Measurements from ENCODE around the gene BLOC1S3. TPM values are rescaled to one million over a fixed set of nuclear protein-coding genes. Genes with fewer than 3 reads are reported as not detected.

BLOC1S3 gene
- total RNA-seq, 2 donors from 2014 or later = 5.0 to 5.6 TPM

DNA sequence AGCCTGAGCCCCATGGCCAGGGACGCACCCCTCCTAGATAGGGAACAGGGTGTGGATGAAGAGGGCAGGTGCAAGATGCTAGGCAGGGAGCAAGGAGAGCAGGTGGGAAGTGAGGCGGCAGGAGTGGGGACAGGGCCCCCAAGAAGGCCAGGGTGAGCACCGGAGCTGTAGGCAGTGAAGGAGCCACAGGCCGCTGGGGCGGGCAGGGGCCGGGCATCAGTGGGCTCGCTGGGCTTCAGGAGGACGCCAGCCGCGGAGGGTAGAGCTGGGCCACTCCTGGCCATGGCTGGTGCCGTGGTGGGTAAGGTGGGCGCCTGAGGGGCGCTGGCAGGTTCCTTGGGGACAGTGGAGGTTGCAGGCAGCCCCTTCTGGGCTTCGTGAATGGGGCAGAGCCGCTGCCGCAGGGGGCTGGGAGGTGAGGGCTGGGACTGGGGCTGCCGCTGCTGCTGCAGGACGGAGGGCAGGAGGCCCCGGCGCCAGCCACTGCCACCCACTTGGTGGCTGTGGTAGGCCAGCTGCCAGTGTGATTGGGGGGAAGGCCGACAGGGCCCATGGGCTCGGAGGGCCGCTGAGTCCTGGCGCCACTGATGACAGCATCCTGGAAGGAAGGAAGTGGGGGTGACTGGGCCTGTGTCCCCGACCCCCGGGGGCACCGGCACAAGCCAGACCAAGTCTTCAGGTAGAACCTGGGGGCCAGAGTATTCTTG, 19.9 kb upstream of the BLOC1S3 start:
- Histone ChIP-seq H3K9me3 (no peaks in the 10 kb centered on the region), H3K27me3 (no peaks in the 10 kb centered on the region), H3K36me3 (no peaks in the 10 kb centered on the region), H3K4me1 (peaks cover 0 to 16% of the 10 kb centered on the region in 2 donors), H3K4me3 (no peak overlapping the region), H3K27ac (no peak overlapping the region)
- DNase-seq (ENCODE audit: low spot score) = no peak
- TF ChIP-seq CTCF (IDR thresholded peaks at IDR 0.05) = no peak

DNA sequence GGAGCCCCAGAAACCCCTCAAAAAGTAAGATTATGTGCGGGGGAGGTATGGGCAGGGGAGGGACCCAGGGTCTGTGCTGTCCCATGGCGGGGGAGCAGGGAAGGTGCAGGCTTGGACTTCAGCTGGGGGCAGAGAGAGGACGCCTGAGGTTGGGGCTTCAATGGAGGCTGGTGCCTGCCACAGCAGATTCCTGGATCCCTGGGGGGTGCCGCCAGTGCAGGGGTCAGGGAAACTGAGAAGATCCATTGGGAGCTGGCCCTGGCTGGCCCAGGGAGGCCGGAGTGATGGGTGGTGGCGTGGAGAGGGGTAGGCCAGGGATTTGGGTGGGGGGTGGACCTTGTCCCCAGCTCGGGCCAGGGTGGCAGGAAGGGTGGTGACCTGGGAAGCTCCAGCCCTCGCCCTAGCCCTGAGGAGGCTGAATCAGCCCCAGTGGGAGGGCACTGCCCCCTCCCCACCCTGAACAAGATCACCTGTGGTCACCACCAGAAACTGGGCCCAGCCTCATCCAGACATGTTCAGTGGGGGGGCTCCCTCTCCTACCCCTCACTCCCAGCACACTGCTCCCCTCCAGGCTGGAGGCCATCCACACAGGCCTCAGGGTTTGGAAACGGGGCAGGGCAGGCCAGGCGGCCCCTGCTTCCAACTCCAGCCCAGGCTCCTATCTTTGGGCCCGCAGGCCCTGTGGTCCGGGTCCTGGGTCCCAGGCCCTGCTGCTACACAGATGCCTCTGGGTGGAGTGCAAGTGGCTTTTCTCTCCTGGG, 19.2 kb upstream of the BLOC1S3 start:
- Histone ChIP-seq H3K4me3 (no peak overlapping the region), H3K27me3 (no peaks in the 10 kb centered on the region), H3K27ac (no peak overlapping the region), H3K4me1 (peaks cover 0 to 13% of the 10 kb centered on the region in 2 donors), H3K9me3 (no peaks in the 10 kb centered on the region), H3K36me3 (no peaks in the 10 kb centered on the region)
- TF ChIP-seq CTCF (IDR thresholded peaks at IDR 0.05) = no peak
- DNase-seq (ENCODE audit: low spot score) = no peak

- no peak for DNase-seq (ENCODE audit: low spot score)
- H3K4me1 ChIP-seq = peaks cover 0 to 14% of the 10 kb centered on the region in 2 donors
- H3K27me3 ChIP-seq = no peaks in the 10 kb centered on the region
- no peaks in the 10 kb centered on the region for H3K36me3 ChIP-seq
- no peak for TF ChIP-seq CTCF (IDR thresholded peaks at IDR 0.05)
- no peak overlapping the region for H3K27ac ChIP-seq
- H3K4me3 ChIP-seq = no peak overlapping the region
- no peaks in the 10 kb centered on the region for H3K9me3 ChIP-seq
These were observed 18.6 kb upstream of the BLOC1S3 start for GRCh38 chr19:45159971-45160324.

- no peaks in the 10 kb centered on the region for H3K9me3 ChIP-seq
- no peaks in the 10 kb centered on the region for H3K36me3 ChIP-seq
- H3K27me3 ChIP-seq = no peaks in the 10 kb centered on the region
- TF ChIP-seq CTCF (IDR thresholded peaks at IDR 0.05) = no peak
- peaks cover 0 to 20% of the 10 kb centered on the region in 2 donors for H3K4me1 ChIP-seq
- no peak within 1 kb of the TSS for H3K4me3 ChIP-seq
- no peak for DNase-seq (ENCODE audit: low spot score)
- no peak within 1 kb of the TSS for H3K27ac ChIP-seq
These were observed 17.5 kb upstream of the BLOC1S3 start, which contains the start of gene NKPD1 for GRCh38 chr19:45160870-45161737. Gene NKPD1 (minus strand): TSS chr19:45160982. CDS start chr19:45160150, 832 bp downstream.

DNA sequence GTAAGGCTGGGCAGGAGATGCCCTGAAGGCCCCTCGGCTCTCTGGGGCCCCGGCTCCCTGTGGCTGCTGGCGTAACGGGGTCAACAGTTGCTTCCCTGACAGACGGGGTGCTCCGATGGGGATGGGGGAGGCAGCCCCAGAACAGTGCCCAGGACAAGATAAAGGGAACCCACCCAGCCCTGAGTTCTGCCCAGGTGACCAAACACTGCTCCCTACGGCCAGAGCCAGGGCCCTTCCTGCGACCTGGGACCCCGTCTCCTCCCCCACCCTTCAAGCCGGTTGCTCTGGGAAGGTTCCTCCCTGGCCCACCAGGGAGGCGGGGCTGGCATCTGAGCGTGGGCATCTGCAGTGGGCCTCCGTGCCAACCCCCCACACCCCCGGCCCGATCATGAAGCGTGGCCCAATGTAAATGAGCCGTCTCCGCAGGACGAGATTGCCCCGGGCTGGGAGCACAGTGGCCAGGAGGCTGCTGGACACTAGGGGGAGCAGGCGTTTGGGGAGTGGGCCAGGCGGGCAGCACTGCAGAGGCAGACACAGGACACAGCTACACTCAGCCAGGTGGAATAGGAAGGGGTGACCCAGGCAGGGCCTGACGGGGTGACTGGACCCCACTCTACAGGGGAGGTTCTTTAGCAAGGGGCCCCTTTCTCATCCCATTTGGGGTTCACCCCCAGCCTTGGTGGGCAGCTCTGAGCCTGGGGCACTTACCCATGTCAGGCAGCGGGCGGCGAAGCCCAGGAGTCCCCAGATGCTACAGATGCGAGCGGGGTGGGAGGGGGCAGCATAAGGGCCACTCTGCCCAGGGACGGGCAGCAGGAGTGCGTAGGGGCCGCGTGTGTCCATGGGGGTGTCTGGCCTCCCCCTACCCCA, 16.6 kb upstream of the BLOC1S3 start:
- peak in 1 of 2 donors; percentile 65 for TF ChIP-seq CTCF (IDR thresholded peaks at IDR 0.05)
- peaks cover 0 to 28% of the 10 kb centered on the region in 2 donors for H3K4me1 ChIP-seq
- H3K36me3 ChIP-seq = no peaks in the 10 kb centered on the region
- DNase-seq (ENCODE audit: low spot score) = no peak
- no peaks in the 10 kb centered on the region for H3K9me3 ChIP-seq
- H3K4me3 ChIP-seq = no peak overlapping the region
- H3K27ac ChIP-seq = no peak overlapping the region
- no peaks in the 10 kb centered on the region for H3K27me3 ChIP-seq
